PC-9 (cell line): ENCODE data around the gene SGSM1. TPM values are rescaled to one million over a fixed set of nuclear protein-coding genes. Genes with fewer than 3 reads are reported as not detected.

ENCODE experiments used
- BruUV-seq: library from RNA; stranded (reverse); fragments of 400-500 nt; replicated peaks from 2 replicates; lab custom pipeline; 2021; lab: Mats Ljungman, UMichigan
- CTCF ChIA-PET: fragments of 300-600 bp; sonication (Branson Sonifier 250); formaldehyde crosslinking; loops from one replicate; lab custom pipeline; 2022; ENCODE audit warnings: antibody characterized with exemption; lab: Charles Lee
- POLR2A ChIA-PET: fragments of 300-600 bp; sonication (Branson Sonifier 250); formaldehyde crosslinking; loops from one replicate; lab custom pipeline; 2022; ENCODE audit warnings: antibody characterized with exemption; ENCODE audit not compliant: unreplicated experiment; lab: Charles Lee
- DNase-seq, 2 experiments: peaks; one replicate each; pipeline versions ENCODE4 v3.0.0 to v3.0.0-alpha.2; 2015 to 2022; ENCODE audit warnings: mixed read lengths in 1 of 2
- H2AFZ ChIP-seq: fragments of 200-600 bp; sonication (generic); 2 replicates; pipeline ENCODE4 v1.8.1; 2017; ENCODE audit warnings: antibody characterized with exemption
- H3F3A ChIP-seq: fragments of 200-600 bp; sonication (generic); 2 replicates; pipeline ENCODE4 v1.8.1; 2017; ENCODE audit warnings: antibody characterized with exemption, mild to moderate bottlenecking, low read depth; ENCODE audit not compliant: insufficient read depth
- H3K27ac ChIP-seq: fragments of 200-600 bp; sonication (generic); 2 replicates; pipeline ENCODE4 v1.6.1; 2016; ENCODE audit warnings: mixed run types
- H3K27me3 ChIP-seq: fragments of 200-600 bp; sonication (generic); 2 replicates; pipeline ENCODE4 v1.6.1; 2016; ENCODE audit warnings: low read depth, mixed run types; ENCODE audit not compliant: insufficient read depth
- H3K36me3 ChIP-seq: fragments of 200-600 bp; sonication (generic); 2 replicates; pipeline ENCODE4 v1.6.1; 2016; ENCODE audit warnings: low read depth, mixed run types
- H3K4me1 ChIP-seq: fragments of 200-600 bp; sonication (generic); replicated peaks from 2 replicates; pipeline ENCODE4 v1.6.1; 2016; ENCODE audit warnings: mixed run types; ENCODE audit not compliant: insufficient read depth
- H3K4me2 ChIP-seq: fragments of 200-600 bp; sonication (generic); 2 replicates; pipeline ENCODE4 v1.6.1; 2017; ENCODE audit warnings: mixed run types
- H3K4me3 ChIP-seq: fragments of 200-600 bp; sonication (generic); 2 replicates; pipeline ENCODE4 v1.6.1; 2016; ENCODE audit warnings: mixed run types
- H3K79me2 ChIP-seq: fragments of 200-600 bp; sonication (generic); 2 replicates; pipeline ENCODE4 v1.6.1; 2017; ENCODE audit warnings: low read depth, mixed run types
- H3K9me2 ChIP-seq: fragments of 200-600 bp; sonication (generic); 2 replicates; pipeline ENCODE4 v1.8.1; 2017; ENCODE audit warnings: mild to moderate bottlenecking; ENCODE audit not compliant: insufficient read depth
- H3K9me3 ChIP-seq: fragments of 200-600 bp; sonication (generic); 2 replicates; pipeline ENCODE4 v1.8.1; 2016; ENCODE audit warnings: low read depth; ENCODE audit not compliant: insufficient read depth
- H4K20me1 ChIP-seq: fragments of 200-600 bp; sonication (generic); 2 replicates; pipeline ENCODE4 v1.8.1; 2017; ENCODE audit not compliant: insufficient read depth
- CTCF ChIP-seq: fragments of 200-600 bp; sonication (generic); conservative IDR thresholded peaks from 2 replicates; pipeline ENCODE4 v1.6.1; 2017; ENCODE audit warnings: mixed run types, antibody characterized with exemption, mild to moderate bottlenecking, moderate library complexity
- EZH2 ChIP-seq: fragments of 200-600 bp; sonication (generic); IDR thresholded peaks from 2 replicates; pipeline ENCODE4 v1.8.0; 2017; ENCODE audit warnings: antibody characterized with exemption, low read depth
- intact Hi-C: fragments of 100-400 bp; cut with micrococcal nuclease; formaldehyde crosslinking; loops from one replicate; pipeline ENCODE4 v1.10.0; 2022; ENCODE audit not compliant: unreplicated experiment
- total RNA-seq: library from RNA; stranded (reverse); gene quantifications from 2 replicates; pipeline ENCODE4 v1.2.3, GENCODE V29; 2021

Gene SGSM1
- total RNA-seq, 1 experiment from 2014 or later = 0.48 TPM

GRCh38 chr22:24847490-24847889 is 41.5 kb downstream of the SGSM1 start:
- ChIA-PET CTCF (no interaction called here), POLR2A (no interaction called here)
- Histone ChIP-seq H3K4me2 (no peak overlapping the region), H3K27me3 (no peaks in the 10 kb centered on the region), H4K20me1 (peaks cover 4% of the 10 kb centered on the region; the same call in 1 of the 2 replicates), H3F3A (no peaks in the 10 kb centered on the region), H3K9me3 (no peaks in the 10 kb centered on the region), H3K79me2 (no peaks in the 10 kb centered on the region), H2AFZ (no peak overlapping the region), H3K9me2 (no peaks in the 10 kb centered on the region), H3K36me3 (no peaks in the 10 kb centered on the region), H3K27ac (no peak overlapping the region), H3K4me3 (no peak overlapping the region), H3K4me1 (no peaks in the 10 kb centered on the region)
- intact Hi-C loops = no loop called here
- no peak for DNase-seq
- TF ChIP-seq CTCF (no peak), EZH2 (no peak)
- BruUV-seq = no TSS peak

- no peaks in the 10 kb centered on the region for H3K4me1 ChIP-seq
- H4K20me1 ChIP-seq = peaks cover 4% of the 10 kb centered on the region; the same call in 1 of the 2 replicates
- H3K9me2 ChIP-seq = no peaks in the 10 kb centered on the region
- ChIA-PET CTCF (no interaction called here), POLR2A (no interaction called here)
- H3K4me2 ChIP-seq = no peak overlapping the region
- H3K36me3 ChIP-seq = no peaks in the 10 kb centered on the region
- no peak overlapping the region for H3K27ac ChIP-seq
- H2AFZ ChIP-seq = no peak overlapping the region
- intact Hi-C loops = no loop called here
- no peak for DNase-seq
- BruUV-seq = no TSS peak
- no peaks in the 10 kb centered on the region for H3F3A ChIP-seq
- H3K4me3 ChIP-seq = no peak overlapping the region
- no peaks in the 10 kb centered on the region for H3K27me3 ChIP-seq
- no peak for TF ChIP-seq CTCF
- TF ChIP-seq EZH2 = no peak
- H3K9me3 ChIP-seq = no peaks in the 10 kb centered on the region
- H3K79me2 ChIP-seq = no peaks in the 10 kb centered on the region
These were observed 42.7 kb downstream of the SGSM1 start for GRCh38 chr22:24848559-24849168.

- Histone ChIP-seq H3K36me3 (no peaks in the 10 kb centered on the region), H3K4me1 (no peaks in the 10 kb centered on the region), H2AFZ (no peak overlapping the region), H3K4me3 (no peak overlapping the region), H4K20me1 (no peaks in the 10 kb centered on the region), H3K27ac (no peak overlapping the region), H3K79me2 (no peaks in the 10 kb centered on the region), H3F3A (no peaks in the 10 kb centered on the region), H3K27me3 (0 out of 2 replicates have a peak, but pooled peaks cover 11% of the 10 kb centered on the region), H3K9me3 (no peaks in the 10 kb centered on the region), H3K4me2 (no peak overlapping the region), H3K9me2 (no peaks in the 10 kb centered on the region)
- TF ChIP-seq EZH2 (no peak), CTCF (no peak)
- DNase-seq = no peak
- CTCF ChIA-PET = no interaction called here
- intact Hi-C loops = no loop called here
- no TSS peak for BruUV-seq
- POLR2A ChIA-PET = no interaction called here
These were observed 49.8 kb downstream of the SGSM1 start for GRCh38 chr22:24855794-24856193.
